GM19452 (cell line): ENCODE measurements around the gene ZNRF1.

Experiments used
- ATAC-seq: cut with Tn5 transposase; IDR thresholded peaks from one replicate; pipeline ENCODE4 v1.9.1; 2021; ENCODE audit not compliant: unreplicated experiment

ZNRF1 gene

DNA sequence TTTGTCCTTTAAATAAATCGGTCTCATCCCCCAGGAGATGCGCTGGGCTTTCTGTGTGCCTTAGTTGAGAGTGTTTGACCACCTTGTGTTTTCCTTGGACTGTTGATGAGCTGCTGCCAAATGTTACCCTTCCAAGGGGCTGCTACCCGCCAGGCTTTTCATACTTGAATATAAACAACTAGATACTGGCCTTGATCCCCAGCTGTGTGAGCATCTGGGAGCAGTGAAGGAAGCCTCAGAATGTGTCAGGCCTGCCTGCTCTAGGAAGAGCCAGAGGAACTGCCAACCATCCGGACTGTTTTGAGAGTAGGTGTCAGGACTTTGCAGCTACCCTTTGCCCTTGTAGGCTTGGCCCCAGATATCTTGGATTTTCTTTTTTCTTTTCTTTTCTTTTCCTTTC is 60.0 kb downstream of the ZNRF1 start:
- no peak for ATAC-seq

DNA sequence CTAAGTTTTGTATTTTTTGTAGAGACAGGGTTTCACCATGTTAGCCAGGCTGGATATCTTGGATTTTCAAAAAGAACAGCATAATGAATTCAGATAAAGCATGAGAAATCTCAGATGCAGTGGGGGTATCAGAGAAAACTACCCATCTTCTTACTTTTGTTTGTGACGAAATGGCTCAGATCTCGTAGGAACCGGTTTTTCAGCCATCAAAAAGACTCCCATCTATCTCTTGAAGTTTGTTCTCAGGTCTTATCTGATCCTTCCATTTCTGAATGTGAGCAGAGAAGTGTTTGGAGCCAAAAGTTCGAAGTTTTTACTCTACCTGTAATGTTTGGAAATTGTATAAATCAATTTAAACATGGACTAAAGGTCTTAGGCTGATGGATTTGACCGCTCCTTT is 60.6 kb downstream of the ZNRF1 start:
- ATAC-seq, result no peak

DNA sequence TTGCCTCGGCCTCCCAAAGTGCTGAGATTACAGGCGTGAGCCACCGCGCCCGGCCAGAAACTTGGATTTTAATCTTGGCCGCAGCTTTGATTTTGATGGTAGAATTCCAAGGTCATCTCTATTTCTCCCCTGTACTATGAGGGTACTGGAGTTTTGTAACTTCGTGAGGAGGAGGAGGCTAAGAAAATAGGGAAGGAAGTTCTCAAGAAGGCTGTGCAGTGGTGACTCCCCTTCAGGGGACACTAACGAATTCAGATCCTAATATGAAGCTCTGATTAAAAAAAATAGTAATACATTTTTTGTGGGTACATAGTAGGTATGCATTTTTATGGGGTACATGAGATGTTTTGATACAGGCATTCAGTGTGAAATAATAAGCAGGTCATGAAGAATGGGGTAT is 61.9 kb downstream of the ZNRF1 start:
- no peak for ATAC-seq

DNA sequence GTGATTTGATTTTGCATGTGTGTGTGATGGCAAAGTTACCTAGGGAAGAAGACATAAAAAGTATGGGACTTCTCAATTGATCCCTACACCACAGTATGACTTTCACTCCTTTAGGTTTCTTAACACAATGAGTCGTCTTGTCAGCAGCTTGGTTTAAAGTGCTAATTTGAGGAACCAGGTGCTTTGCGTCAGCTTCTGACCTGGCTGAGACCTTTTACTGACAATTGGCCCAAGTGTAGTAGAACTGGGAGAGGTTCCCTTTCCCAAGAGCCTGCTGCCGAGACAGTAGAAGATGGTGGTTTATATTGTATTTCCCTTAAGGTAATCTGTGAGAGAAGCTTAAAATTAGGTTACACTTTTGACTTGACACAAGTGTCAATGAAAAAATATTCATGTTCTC is 62.8 kb downstream of the ZNRF1 start:
- ATAC-seq, result no peak

DNA sequence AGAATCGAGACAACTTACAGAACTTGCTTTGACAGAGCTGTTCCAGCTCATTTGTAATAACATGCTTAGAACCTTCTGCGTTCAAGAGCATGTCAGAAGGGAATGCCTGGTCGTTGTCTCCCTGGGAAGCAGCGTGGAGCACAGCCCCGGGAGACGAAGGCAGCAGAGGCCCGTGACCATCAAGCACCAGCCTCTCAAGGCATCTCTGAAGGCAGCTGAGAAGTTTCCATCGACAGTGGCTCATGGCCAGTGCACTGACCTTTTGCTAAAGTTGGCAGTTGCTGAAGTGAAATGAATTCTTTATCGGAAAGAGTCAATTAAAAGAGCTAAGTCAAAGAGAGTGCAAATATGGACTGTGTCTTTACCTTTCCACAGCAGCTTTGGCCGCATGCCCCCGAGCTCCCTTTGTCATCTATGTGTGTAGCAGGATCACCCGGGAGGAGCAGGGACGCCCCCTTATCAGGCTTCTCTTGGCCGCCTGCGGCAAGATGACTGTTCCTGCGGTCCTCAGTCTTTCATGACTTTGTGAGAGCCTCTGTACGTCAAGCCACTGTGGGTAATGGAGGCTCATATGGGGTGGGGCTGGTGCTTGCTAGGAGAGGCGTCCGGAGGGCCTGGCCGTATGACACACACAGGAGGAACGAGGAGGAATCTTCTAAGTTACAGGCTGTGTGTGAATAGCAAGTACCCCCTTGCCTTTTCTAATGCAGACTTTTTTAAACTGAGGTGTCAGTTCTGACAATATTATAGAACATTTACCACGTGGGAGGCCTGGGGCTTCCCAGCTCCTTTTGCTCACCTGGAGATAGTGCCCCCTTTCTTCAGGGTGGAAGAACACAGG is 63.5 kb downstream of the ZNRF1 start:
- ATAC-seq, result no peak

DNA sequence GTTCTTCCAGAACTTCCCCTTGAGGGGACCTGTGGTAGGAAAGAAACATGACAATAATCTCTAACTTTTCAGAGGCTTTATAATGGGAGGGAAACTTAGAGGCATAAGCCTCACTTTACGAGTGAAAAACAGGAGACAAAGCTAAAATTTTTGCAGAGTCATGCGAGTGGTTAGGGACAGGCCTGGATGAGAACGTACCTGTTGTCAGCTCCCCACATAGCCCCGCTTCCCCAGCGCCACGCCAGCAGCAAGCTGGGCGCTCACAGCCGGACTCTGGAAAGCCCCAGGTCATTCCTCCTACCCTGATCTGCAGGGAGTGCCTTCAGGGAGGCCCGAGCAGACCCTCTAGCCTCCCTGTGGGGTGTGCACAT is 64.1 kb downstream of the ZNRF1 start:
- ATAC-seq, result no peak

DNA sequence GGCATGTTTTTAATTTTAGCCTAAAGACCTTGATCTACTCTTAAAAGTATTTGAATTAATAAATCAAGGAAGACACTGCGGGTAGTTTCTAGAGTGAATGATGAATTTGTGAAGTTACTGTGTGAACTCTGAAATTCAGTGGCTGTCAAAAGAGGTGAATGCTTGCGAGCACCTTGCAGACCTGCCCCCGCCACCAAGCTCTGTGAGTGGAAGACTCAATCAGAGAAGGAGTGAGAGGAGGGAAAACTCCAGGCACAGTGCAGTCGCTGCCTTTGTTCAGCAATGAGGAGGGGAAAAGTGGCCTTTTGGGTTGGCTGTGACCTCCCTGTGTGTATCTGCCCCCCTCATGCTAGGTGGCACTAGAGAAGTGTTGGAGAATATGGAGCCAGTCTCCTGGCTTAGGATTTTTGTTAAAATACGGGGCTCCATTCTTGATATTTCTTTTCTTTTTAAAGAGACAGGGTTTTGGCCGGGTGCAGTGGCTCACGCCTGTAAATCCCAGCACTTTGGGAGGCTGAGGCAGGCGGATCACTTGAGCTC is 64.8 kb downstream of the ZNRF1 start:
- no peak for ATAC-seq

DNA sequence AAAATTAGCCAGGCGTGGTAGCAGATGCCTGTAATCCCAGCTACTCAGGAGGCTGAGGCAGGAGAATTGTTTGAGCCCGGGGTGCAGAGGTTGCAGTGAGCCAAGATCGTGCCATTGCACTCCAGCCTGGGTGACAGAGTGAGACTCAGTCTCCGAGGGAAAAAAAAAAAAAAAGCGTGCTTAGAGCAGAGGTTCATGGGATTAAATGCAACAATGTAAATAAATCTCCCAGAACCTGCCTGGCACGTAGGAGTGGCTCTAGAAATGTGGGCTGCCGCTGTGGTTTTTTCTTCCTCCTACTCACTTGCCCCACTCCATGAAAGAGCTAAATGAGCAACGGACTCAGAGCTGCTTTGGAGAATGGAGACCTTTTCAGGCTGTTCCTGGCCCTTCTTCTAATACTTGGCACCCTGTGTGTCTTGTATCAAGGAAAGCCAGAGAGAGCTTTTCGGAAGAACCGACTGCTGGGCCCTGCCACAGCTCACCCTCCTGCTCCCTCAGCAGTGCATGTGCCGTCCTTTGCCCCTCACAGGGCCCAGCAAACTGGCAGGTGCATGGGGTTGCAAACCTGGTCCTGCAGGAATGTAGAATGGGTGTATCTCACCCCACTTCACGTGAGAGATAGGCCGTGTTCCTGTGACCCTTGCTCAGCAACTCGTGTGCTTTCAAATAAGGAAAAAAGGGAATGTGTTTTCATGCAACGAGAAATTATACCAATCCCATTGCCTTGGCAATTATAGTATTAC is 65.8 kb downstream of the ZNRF1 start:
- no peak for ATAC-seq

DNA sequence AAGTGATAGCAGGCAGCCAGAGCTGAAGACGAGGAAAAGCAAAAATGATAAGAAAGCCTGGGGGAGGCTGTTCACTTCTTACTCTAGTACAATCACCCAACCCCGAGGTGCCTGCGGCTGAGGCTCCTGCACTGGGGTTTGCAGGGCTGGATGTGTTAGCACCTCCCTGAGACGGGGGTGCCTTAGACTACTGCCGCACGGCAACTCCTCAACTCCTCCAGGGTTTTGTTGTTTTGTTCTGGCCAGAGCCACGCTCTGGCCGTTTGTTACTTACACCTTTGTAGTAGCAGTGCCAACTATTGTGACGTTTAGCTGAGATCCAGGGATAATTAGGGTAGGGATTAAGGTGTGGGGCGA is 66.3 kb downstream of the ZNRF1 start:
- no peak for ATAC-seq

DNA sequence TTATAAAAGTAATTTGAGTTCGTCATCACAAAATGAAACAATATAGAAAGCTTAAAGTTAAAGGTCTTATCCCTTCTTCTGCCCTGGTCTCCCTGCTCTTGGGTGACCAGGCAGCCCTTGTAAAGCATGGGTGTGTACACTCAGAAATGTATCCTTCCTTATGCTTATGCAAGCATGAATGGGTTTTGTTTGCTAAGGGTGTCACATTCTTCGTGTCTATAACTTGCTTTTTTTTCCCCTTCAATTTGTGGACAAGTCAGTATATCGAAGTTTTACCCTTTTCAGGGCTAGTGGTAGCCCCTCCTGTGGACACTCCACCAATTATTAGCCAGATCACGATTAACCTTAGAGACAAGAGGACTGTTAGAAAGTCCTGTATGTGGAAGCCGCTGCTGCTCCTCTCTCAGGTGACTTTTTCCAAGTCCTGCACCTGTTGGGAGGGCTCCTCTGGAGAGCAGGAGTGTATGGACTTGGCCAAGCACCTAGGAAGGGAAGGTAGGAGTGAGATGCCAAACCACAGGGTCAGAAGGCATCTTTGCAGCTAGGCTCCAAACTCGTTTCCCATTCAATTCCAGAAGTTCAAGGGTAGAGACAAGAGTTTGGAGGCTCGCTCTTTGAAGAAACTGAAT is 66.8 kb downstream of the ZNRF1 start:
- no peak for ATAC-seq

DNA sequence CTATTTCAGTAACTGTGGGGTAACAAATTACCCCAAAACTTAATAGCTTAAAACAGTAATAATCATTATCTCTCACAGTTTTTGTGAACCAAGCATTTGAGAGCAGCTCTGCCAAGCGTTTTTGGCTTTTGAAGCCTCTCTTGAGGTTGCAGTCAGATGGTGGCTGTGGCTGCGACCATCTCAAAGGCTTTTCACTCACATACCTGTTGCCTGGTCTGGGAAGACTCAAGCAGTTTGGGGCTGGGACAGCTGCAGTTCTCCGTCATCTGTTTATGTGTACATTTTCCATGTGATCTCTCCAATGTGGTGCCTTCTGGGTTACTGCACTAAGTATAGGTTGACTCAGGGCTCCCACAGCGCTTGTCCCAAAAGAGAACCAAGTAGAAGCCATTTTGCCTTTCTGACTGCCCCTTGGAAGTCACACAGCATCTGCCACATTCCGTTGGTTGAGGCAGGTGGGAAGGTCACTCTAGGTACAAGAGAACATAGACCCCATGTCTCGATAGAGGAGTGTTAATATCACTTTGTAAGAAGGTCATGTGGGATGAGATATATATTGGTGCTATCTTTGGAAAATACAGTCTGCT is 68.1 kb downstream of the ZNRF1 start:
- no peak for ATAC-seq

DNA sequence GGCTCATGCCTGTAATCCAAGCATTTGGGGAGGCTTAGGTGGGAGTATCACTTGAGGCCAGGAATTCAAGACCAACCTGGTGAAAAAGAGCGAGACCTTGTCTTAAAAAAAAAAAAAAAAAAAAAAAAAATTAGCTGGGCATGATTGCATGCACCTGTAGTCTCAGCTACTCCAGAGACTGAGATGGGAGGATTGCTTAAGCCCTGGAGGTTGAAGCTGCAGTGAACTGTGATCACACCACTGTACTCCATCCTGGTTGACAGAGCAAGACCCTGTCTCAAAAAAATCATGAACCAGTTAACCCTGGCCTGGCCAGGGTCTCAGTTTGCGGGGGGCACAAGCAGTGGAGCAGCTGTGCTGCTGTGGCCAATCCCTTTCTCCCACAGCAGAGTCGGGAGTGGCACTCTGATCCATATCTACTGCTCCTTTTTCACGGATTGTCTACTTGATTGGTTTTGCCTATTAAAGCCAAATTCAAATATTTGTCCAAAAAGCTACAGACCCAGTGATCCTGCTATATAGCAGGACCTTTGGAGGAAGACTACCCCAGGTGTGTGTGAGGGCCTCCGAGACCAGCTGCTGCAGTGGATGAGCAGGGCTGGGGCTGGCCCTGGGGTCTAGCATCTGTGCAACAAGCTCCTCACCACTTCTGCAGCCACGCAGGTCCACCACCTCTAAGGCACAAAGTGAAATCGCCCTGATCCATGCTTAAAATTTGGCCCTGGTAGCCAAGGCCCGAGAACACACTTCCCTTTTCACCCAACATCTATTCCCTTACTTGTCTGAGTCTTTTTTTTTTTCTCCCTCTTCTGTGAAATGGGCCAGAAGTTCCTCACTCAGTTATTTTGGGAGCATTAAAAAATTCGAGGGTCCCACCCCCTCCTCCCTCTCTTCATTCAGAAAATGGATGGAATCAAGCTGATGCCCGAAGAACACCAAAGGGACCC is 69.5 kb downstream of the ZNRF1 start:
- ATAC-seq, result no peak

DNA sequence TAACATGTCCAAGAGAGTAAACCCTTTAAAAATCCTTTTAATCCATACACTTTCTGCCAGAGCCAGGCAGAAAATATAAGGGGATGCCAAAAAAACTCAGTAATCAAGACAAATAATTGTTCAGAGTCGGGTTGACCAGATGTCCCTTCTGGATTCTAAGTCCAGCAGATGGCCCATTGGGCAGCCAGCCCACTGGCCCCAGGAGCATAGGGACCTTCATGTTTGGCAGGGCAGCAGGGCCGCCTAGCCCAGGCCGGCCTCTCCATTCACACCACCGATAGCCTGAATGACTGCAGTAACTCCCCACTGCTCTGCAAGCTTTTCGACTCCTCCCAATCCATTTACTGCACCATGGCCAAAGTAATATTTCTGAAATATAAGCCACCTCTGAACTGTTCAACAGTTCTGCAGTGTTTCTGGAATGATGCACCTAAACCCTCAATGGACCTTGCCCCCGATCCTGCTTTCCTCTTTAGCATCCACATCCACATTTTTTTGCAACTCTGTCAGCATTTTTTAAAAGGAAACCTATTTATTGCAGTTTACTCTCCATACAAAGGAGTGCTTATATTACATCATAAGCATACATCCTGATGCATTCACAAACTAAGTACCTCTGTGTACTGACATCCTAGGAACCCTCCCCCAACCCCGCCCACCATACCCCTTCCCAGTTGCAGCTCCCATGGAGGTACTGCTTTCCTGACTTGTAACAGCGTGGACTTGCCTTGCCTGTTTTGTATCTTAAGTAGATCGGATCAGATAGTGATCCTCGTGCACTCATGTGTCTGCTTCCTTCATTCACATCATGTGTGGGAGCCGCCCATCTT is 71.4 kb downstream of the ZNRF1 start:
- ATAC-seq, result no peak

DNA sequence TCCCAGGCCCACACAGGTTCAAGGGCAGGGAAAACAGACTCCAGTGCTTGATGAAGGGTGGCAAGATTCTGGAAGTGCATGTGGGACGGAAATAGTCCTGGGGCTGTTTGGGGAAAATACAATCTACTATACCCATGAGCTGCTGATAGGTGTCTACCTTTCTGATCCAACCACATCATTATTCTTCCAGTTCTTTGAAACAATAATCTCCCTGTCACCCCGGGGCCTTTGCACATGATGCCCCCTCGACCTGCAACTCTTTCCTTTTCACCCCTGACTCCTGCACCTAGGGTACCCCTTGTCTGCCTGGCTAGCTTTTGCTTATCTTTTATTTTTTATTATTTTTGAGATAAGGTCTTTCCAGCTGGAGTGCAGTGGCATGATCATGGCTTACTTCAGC is 72.8 kb downstream of the ZNRF1 start:
- no peak for ATAC-seq

DNA sequence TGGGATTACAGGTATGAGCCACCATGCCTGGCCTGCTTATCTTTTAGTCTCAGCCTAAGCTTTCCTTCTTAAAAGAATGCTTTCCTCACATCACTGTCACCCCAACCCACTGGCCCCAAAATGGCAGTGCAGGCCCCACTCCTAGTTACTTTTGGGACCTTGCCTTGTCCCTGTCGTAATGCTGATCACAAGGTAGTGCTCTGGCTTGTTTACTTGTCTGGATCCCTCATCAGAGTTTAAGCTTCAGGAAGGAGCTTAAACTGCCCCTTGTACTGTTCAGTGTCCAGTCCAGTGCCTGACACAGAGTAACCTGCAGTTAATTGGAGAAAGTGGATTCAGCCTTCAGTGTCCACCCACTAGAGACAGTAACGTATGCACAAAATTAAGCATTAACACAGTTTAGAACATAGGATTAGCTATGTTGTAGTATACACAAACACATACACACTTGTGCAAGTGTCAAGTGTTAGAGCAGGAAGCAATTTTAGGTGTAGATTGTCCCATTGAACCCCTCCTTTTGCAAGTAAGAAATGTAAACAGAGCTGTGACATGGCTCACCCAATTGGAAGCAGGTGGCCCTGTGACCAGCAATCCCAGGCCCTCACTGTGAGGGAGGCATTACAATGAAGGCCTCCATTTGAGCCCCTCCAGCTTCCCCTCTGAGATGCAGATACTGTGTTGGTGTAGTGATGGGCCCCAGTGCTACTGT is 73.6 kb downstream of the ZNRF1 start:
- no peak for ATAC-seq

DNA sequence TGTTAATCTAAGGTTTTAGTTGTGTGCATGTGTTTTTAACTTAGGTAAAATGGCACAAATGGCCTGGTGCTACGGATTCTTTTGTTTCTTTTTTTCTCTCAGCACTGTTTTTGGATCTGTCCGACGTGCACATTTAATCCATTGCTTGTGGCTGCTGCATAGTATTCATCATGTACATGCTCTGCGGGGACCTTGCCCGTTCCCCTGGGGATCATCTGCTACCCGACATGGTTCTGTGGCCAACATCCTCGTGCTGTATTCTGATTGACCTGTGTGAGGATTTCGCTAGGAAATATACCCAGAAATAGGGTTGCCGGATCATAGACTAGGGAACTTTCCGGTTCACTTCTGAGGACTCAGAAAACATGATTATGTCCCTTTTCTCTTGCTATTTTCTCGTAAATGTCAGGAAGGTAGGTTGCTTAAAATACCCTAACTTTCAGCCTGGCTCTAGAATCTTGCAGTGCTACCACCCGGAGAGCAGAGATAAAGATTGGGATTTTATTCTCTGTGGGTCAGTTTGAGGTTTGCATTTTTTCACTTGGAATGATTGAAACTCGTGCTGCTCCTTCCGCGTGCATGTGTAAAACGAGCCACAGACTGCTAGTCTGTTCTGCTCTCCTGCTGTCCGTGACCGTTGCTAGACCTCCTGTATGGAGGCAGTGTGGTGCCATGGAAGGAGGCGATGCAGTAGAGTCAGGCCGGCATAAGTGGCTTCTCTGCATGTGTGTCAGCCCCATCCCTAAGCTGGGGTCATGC is 74.9 kb downstream of the ZNRF1 start:
- ATAC-seq, result no peak

DNA sequence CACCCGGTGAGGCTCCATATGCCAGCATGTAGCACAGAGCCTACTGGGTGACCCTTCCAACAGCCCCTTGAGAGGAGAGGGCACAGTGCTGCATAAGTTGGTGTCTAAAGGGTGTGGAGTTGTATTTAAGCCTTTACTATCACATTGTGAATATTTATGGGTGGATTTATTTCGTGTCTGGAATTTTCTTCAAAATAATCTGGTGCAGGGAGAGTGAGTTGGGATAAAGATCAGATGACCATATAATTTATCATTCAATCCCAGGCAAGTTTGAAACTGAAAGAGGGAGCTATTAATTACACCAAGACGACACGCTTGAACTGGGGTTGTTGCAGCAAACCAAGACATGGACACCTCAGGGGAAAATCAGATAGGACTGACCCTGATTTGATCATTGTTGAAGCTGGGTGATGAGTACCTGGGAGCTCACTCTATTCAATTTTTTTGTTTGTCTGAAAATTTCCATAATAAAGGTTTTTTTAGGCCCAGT is 75.5 kb downstream of the ZNRF1 start:
- ATAC-seq, result no peak
